Measurements from ENCODE around the gene TRIM5.

GRCh38 chr11:5663511-5663910, 21.4 kb downstream of the TRIM5 start:
- TF ChIP-seq CTCF (IDR thresholded peaks at IDR 0.05; ENCODE audit: insufficient read depth, low read length) = no peak
- TF ChIP-seq SPI1 (IDR thresholded peaks at IDR 0.05; ENCODE audit: borderline replicate concordance, low read depth) = no peak
- no peak for TF ChIP-seq POLR2AphosphoS5 (IDR thresholded peaks at IDR 0.05; ENCODE audit: low read depth)

Data from HL-60 (cell line).